T-cell (primary cell): Measurements from ENCODE around the gene PTPRB. TPM values are rescaled to one million over a fixed set of nuclear protein-coding genes. Genes with fewer than 3 reads are reported as not detected.
A peak's percentile ranks its signal among the peaks of the same experiment; 100 is the strongest.

Experiments
- ATAC-seq, 4 experiments: fragments of 200-7000 bp in 3 of 4; fragments of 150-1000 bp in 1 of 4; cut with Tn5 transposase; replicated peaks in 1 of 4; 1 replicate in 3 of 4; 2 replicates in 1 of 4; pipeline ENCODE4 v1.10.0; 2021; ENCODE audit warnings: moderate library complexity in 3 of 4, mild to moderate bottlenecking in 2 of 4, moderate number of reproducible peaks in 1 of 4
- CTCF ChIA-PET, 2 donors: fragments of 300-600 bp; sonication (Branson Sonifier 250); formaldehyde crosslinking; loops; one replicate each; lab custom pipeline; 2022; ENCODE audit warnings: antibody characterized with exemption in 2 of 2; lab: Charles Lee
- POLR2A ChIA-PET, 2 donors: fragments of 300-600 bp; sonication (Branson Sonifier 250); formaldehyde crosslinking; loops; one replicate each; lab custom pipeline; 2022; ENCODE audit warnings: antibody characterized with exemption in 2 of 2; lab: Charles Lee
- DNase-seq, 35 experiments: peaks; one replicate each; pipeline versions ENCODE4 v3.0.0 to v3.0.0-alpha.2; 2013 to 2023
- H3K27ac ChIP-seq: one replicate; pipeline ENCODE4 v1.5.1; 2013; ENCODE audit warnings: low read length
- H3K27me3 ChIP-seq, 2 experiments: replicated peaks in 1 of 2; 1 replicate in 1 of 2; 2 replicates in 1 of 2; pipeline versions ENCODE4 v1.6.1 to v1.7.0; 2013; ENCODE audit warnings: low read length in 1 of 2, mixed read lengths in 1 of 2; ENCODE audit not compliant: control insufficient read depth in 2 of 2, insufficient read depth in 2 of 2; ENCODE audit errors: extremely low read depth in 1 of 2
- H3K36me3 ChIP-seq, 2 donors: 1 replicate in 1 of 2; 2 replicates in 1 of 2; pipeline versions ENCODE4 v1.6.1 to v1.7.0; 2013; ENCODE audit warnings: low read length in 1 of 2; ENCODE audit not compliant: control insufficient read depth in 2 of 2, insufficient read depth in 1 of 2; ENCODE audit errors: extremely low read depth in 1 of 2
- H3K4me1 ChIP-seq, 2 experiments: 1 replicate in 1 of 2; 2 replicates in 1 of 2; pipeline versions ENCODE4 v1.6.1 to v1.7.0; 2013; ENCODE audit warnings: low read length in 2 of 2, mixed read lengths in 1 of 2; ENCODE audit not compliant: insufficient read depth in 2 of 2, control insufficient read depth in 1 of 2; ENCODE audit errors: extremely low read depth in 1 of 2
- H3K4me3 ChIP-seq, 2 donors: 1 replicate in 1 of 2; 2 replicates in 1 of 2; pipeline versions ENCODE4 v1.5.1 to v1.7.0; 2013; ENCODE audit warnings: mild to moderate bottlenecking in 2 of 2, low read length in 1 of 2, moderate library complexity in 1 of 2; ENCODE audit not compliant: control insufficient read depth in 1 of 2; ENCODE audit errors: extremely low read depth in 1 of 2
- H3K9me3 ChIP-seq: 2 replicates; pipeline ENCODE4 v1.7.0; 2013
- H3K27ac Mint-ChIP-seq, 2 donors: one replicate each; pipeline ENCODE4 v1.8.0; 2020 to 2021; ENCODE audit warnings: mild to moderate bottlenecking in 2 of 2, mixed read lengths in 2 of 2
- H3K27me3 Mint-ChIP-seq, 2 donors: one replicate each; pipeline ENCODE4 v1.8.0; 2021 to 2022; ENCODE audit warnings: mixed read lengths in 2 of 2
- H3K36me3 Mint-ChIP-seq: one replicate; pipeline ENCODE4 v1.8.0; 2021; ENCODE audit warnings: mixed read lengths
- H3K4me1 Mint-ChIP-seq, 3 donors: one replicate each; pipeline ENCODE4 v1.8.0; 2020 to 2022; ENCODE audit warnings: mixed read lengths in 3 of 3, mild to moderate bottlenecking in 1 of 3
- H3K4me3 Mint-ChIP-seq, 3 donors: one replicate each; pipeline ENCODE4 v1.8.0; 2020 to 2022; ENCODE audit warnings: mild to moderate bottlenecking in 3 of 3, mixed read lengths in 3 of 3, moderate library complexity in 3 of 3
- H3K9me3 Mint-ChIP-seq, 3 donors: one replicate each; pipeline ENCODE4 v1.8.0; 2020 to 2022; ENCODE audit warnings: mixed read lengths in 3 of 3
- WGBS: methylation state at CpG from one replicate; pipeline ENCODE4 v1.1.5; 2013; ENCODE audit warnings: missing lambda C conversion rate; ENCODE audit not compliant: insufficient coverage; 5-methylcytosine and 5-hydroxymethylcytosine counted together
- total RNA-seq, 35 experiments: library from RNA in 6 of 35; stranded (reverse) in 6 of 35; fragments of 120-200 nt in 1 of 35; gene quantifications; one replicate each; pipeline versions ENCODE4 v1.2.1 to v1.2.4 and lab custom pipeline; 2013 to 2026

Gene PTPRB
- total RNA-seq, 5 donors from 2014 or later (not counting 1 experiment from before 2014, with no cell fraction given): 0.06 to 0.30 (median 0.16) TPM; not detected in 1

DNA sequence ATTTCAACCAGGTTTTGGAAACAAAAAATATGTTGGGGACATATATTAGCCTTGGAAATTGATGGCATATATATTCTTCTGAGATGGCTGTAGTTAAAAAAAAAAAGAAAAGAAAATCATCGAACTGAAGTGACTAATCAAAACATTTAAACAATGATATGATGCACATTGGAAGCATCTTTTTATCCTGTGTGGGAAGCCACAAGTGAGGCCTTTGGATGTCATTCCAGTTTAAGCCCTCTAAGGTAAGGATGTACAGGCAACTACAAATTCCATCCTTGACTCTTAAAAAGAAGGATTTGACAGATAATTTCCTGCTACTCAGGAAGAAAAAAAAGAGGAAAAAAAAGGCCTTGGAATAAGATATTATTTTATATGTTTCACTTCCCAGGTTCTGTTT is 9.6 kb upstream of the PTPRB start:
- Mint-ChIP-seq H3K27me3 (peaks cover 7 to 12% of the 10 kb centered on the region in 2 donors), H3K36me3 (no peaks in the 10 kb centered on the region), H3K9me3 (no peaks in the 10 kb centered on the region), H3K4me1 (peaks cover 0 to 7% (median 2%) of the 10 kb centered on the region in 3 donors), H3K4me3 (no peak overlapping the region), H3K27ac (no peak overlapping the region)
- Histone ChIP-seq H3K27me3 (no peaks in the 10 kb centered on the region), H3K9me3 (no peaks in the 10 kb centered on the region), H3K27ac (no peak overlapping the region), H3K4me1 (no peaks in the 10 kb centered on the region), H3K36me3 (no peaks in the 10 kb centered on the region), H3K4me3 (no peak overlapping the region)
- DNase-seq (no peak), ATAC-seq (no peak)
- no CpG with 5 or more reads among the region's 1 CpG for WGBS
- CTCF ChIA-PET: no interaction called here
- POLR2A ChIA-PET: no interaction called here

DNA sequence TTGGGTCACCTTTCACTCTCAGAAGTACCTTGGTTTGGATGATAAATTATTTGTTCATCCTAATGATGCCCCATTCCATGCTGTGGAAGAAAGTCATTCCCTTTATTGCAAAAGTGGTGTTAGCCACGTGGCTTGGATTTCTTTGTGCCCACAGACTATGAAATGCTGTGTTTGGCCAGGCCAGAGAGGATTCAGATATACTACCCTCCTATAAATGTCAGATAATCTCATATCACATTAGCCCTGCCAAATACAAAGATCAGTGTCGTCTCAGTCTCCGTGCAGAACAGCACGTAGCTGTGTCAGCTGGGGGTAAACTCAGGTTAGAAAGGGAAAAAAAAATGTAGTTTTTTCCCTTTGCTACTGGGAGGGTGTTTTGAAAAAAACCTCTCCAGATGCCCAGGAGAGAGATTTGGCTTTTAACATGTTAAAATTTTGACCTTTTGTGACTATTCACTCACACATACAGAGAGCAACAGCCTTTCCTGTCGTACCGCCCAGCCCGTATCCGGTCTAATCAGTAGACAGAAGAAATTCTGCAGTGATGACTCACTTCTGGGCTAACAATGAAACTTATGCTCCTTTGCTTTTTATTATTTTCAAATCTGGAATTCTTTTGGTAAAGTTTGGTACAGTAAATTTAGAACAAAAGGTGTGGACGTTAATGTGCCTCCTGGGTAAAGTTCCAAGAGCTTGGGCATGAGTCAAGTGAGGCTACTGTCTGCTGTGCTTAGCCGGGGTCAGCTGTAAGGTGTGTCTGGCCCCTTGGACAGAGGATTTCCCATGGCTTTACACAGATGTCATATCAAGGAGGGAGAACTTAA is 8.5 kb upstream of the PTPRB start:
- 50% methylated on average over 3 of the region's 10 CpGs for WGBS
- Histone ChIP-seq H3K27ac (no peak overlapping the region), H3K4me1 (no peaks in the 10 kb centered on the region), H3K4me3 (no peak overlapping the region), H3K27me3 (no peaks in the 10 kb centered on the region), H3K36me3 (no peaks in the 10 kb centered on the region), H3K9me3 (no peaks in the 10 kb centered on the region)
- peak overlapping the region in 1 of 2 donors; percentile 55 for H3K27ac Mint-ChIP-seq
- DNase-seq: no peak
- CTCF ChIA-PET: no interaction called here
- peak in 2 of 4 experiments; percentile 43 to 67 for ATAC-seq
- POLR2A ChIA-PET: no interaction called here
- no peaks in the 10 kb centered on the region for H3K9me3 Mint-ChIP-seq
- no peak overlapping the region for H3K4me3 Mint-ChIP-seq
- H3K27me3 Mint-ChIP-seq: peaks cover 7 to 14% of the 10 kb centered on the region in 2 donors
- H3K36me3 Mint-ChIP-seq: no peaks in the 10 kb centered on the region
- H3K4me1 Mint-ChIP-seq: peaks cover 0 to 7% (median 2%) of the 10 kb centered on the region in 3 donors

DNA sequence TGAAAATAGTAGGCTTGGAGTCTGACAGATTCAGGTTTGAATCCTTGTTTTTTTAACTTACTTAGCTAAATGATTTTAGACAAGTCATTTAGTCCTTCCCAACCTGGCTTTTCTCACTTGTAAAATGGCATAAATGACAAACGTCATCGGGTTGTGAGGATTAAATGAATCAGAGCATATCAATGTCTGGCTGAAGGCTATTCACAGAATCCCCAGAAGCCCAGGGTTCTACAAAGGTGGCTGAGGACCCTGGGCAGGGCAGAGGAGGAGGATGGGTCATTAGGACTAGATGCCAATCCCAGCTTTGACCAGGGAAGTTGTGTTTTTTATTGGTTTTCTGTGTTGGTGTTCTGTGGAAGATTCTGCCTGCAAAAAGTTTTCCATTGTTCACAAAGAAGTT is 7.6 kb upstream of the PTPRB start:
- ChIA-PET POLR2A (no interaction called here), CTCF (no interaction called here)
- no peak for ATAC-seq

DNA sequence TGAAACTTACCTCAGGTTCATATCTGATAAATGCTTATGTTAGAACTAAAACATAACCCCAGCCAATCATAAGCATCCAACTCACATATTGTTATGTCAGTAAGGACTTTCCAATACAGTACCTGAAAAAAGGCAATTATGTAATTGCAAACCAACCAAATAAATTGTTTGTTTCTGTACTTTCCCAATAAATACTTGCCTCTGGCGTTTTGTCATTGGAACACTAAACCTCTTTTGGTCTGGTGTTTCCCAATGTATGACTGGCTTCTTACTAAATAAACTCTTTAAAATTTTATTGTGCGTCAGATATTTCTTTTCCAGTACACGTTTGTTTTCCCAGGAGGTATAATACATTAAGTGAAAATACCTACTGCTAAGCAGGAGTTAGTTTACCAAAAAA is 6.7 kb upstream of the PTPRB start:
- DNase-seq: no peak
- peaks cover 7 to 14% of the 10 kb centered on the region in 2 donors for H3K27me3 Mint-ChIP-seq
- no peaks in the 10 kb centered on the region for H3K27me3 ChIP-seq
- POLR2A ChIA-PET: no interaction called here
- WGBS: no CpG with 5 or more reads among the region's 3 CpGs
- H3K9me3 ChIP-seq: no peaks in the 10 kb centered on the region
- H3K27ac Mint-ChIP-seq: no peak overlapping the region
- H3K36me3 Mint-ChIP-seq: no peaks in the 10 kb centered on the region
- H3K27ac ChIP-seq: no peak overlapping the region
- CTCF ChIA-PET: no interaction called here
- no peak overlapping the region for H3K4me3 Mint-ChIP-seq
- H3K4me1 Mint-ChIP-seq: peaks cover 0 to 7% (median 2%) of the 10 kb centered on the region in 3 donors
- no peaks in the 10 kb centered on the region for H3K9me3 Mint-ChIP-seq
- no peaks in the 10 kb centered on the region for H3K36me3 ChIP-seq
- H3K4me3 ChIP-seq: no peak overlapping the region
- no peak for ATAC-seq
- no peaks in the 10 kb centered on the region for H3K4me1 ChIP-seq

More for the DNA sequence above, 7.6 kb upstream of the PTPRB start:
- no peak overlapping the region for H3K27ac Mint-ChIP-seq
- Histone ChIP-seq H3K4me3 (no peak overlapping the region), H3K27ac (no peak overlapping the region), H3K9me3 (no peaks in the 10 kb centered on the region), H3K27me3 (no peaks in the 10 kb centered on the region), H3K36me3 (no peaks in the 10 kb centered on the region), H3K4me1 (no peaks in the 10 kb centered on the region)
- WGBS: no CpG with 5 or more reads among the region's 2 CpGs
- peaks cover 0 to 7% (median 2%) of the 10 kb centered on the region in 3 donors for H3K4me1 Mint-ChIP-seq
- peaks cover 7 to 14% of the 10 kb centered on the region in 2 donors for H3K27me3 Mint-ChIP-seq
- no peak for DNase-seq
- H3K36me3 Mint-ChIP-seq: no peaks in the 10 kb centered on the region
- H3K4me3 Mint-ChIP-seq: no peak overlapping the region
- H3K9me3 Mint-ChIP-seq: no peaks in the 10 kb centered on the region

DNA sequence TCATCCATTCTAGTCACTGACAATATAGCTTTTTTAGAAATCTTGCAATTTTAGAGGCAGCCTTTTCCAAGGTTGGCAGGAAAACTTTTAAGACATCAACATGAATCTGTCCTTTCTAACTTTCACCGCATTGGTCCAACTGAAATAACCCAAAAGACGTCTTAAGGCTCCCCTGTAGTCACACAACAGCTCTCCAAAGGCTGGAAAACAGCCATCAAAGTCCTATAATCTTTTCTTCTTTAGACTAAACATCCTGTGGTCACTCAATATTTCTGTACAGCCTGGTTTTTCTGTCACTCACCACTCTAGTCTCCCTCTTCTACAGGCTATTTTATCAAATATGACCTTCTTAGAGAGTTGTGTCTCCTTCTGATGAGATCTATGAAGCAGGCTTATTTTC is 4.5 kb upstream of the PTPRB start:
- no peaks in the 10 kb centered on the region for H3K36me3 Mint-ChIP-seq
- no peaks in the 10 kb centered on the region for H3K36me3 ChIP-seq
- POLR2A ChIA-PET: no interaction called here
- no peaks in the 10 kb centered on the region for H3K4me1 ChIP-seq
- no peak overlapping the region for H3K4me3 Mint-ChIP-seq
- ATAC-seq (no peak), DNase-seq (no peak)
- CTCF ChIA-PET: interaction anchor here in 1 of 2 donors (0.6 kb wide), 1 partner anchor 92 kb away, joined by 13 read pairs; no protein-coding TSS in a partner anchor
- 75% methylated on average over 2 of the region's 2 CpGs for WGBS
- H3K27ac Mint-ChIP-seq: no peak overlapping the region
- H3K9me3 Mint-ChIP-seq: no peaks in the 10 kb centered on the region
- H3K27me3 ChIP-seq: no peaks in the 10 kb centered on the region
- H3K9me3 ChIP-seq: no peaks in the 10 kb centered on the region
- no peak overlapping the region for H3K4me3 ChIP-seq
- H3K4me1 Mint-ChIP-seq: peaks cover 0 to 7% (median 2%) of the 10 kb centered on the region in 3 donors
- peaks cover 10 to 12% of the 10 kb centered on the region in 2 donors for H3K27me3 Mint-ChIP-seq
- no peak overlapping the region for H3K27ac ChIP-seq

DNA sequence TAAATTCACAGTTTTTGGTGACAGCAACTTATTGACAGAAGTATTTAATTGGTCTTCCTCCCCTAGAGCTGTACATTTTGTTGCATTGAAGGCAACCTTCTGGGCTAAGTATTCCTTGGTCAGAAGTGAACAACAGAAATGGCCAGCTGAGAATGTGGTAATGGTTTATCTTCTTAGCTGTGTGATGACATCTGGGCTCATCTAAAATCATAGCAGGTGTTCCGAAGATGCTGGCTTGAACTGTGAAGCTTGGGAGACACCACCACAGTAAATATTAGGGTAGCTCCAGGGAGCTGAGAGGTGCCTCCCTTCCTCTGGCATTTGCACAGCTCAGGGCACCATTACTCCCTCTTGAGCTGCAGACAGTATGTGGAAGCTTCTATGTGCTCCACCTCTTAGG is 3.7 kb upstream of the PTPRB start:
- ChIA-PET CTCF (interaction anchor here in 1 of 2 donors (0.6 kb wide), 1 partner anchor 93 kb away, joined by 13 read pairs; no protein-coding TSS in a partner anchor), POLR2A (no interaction called here)
- H3K27me3 ChIP-seq: no peaks in the 10 kb centered on the region
- H3K27ac ChIP-seq: no peak overlapping the region
- H3K4me1 Mint-ChIP-seq: peaks cover 0 to 2% (median under 1%) of the 10 kb centered on the region in 3 donors
- H3K9me3 ChIP-seq: no peaks in the 10 kb centered on the region
- H3K4me3 ChIP-seq: no peak overlapping the region
- H3K9me3 Mint-ChIP-seq: no peaks in the 10 kb centered on the region
- ATAC-seq (no peak), DNase-seq (no peak)
- H3K4me3 Mint-ChIP-seq: no peak overlapping the region
- no peaks in the 10 kb centered on the region for H3K36me3 Mint-ChIP-seq
- peaks cover 10% of the 10 kb centered on the region in 2 donors for H3K27me3 Mint-ChIP-seq
- H3K4me1 ChIP-seq: no peaks in the 10 kb centered on the region
- no peak overlapping the region for H3K27ac Mint-ChIP-seq
- no peaks in the 10 kb centered on the region for H3K36me3 ChIP-seq
- WGBS: no CpG with 5 or more reads among the region's 1 CpG
